Caki2 (cell line): ENCODE data around the gene SLC12A2. TPM values are rescaled to one million over a fixed set of nuclear protein-coding genes. Genes with fewer than 3 reads are reported as not detected.

Experiments
- DNase-seq: peaks from one replicate; pipeline ENCODE4 v3.0.0-alpha.2; 2015; ENCODE audit warnings: low read depth
- in situ Hi-C: cut with HindIII; loops from 2 replicates; pipeline ENCODE4 v1.10.0; 2016; ENCODE audit warnings: low sequenced_read_pairs, low pct_unique_long_range_greater_than_20kb, mixed read lengths
- total RNA-seq: library from RNA; depleted of rRNA; stranded (reverse); fragments of >200 nt; shearing (Covaris generic); gene quantifications from 2 replicates; pipeline ENCODE4 v1.2.3, GENCODE V29; 2014; ENCODE audit warnings: low replicate concordance; rRNA removed

Gene SLC12A2
- 4.5 and 5.1 TPM in 2 replicates for total RNA-seq

DNA sequence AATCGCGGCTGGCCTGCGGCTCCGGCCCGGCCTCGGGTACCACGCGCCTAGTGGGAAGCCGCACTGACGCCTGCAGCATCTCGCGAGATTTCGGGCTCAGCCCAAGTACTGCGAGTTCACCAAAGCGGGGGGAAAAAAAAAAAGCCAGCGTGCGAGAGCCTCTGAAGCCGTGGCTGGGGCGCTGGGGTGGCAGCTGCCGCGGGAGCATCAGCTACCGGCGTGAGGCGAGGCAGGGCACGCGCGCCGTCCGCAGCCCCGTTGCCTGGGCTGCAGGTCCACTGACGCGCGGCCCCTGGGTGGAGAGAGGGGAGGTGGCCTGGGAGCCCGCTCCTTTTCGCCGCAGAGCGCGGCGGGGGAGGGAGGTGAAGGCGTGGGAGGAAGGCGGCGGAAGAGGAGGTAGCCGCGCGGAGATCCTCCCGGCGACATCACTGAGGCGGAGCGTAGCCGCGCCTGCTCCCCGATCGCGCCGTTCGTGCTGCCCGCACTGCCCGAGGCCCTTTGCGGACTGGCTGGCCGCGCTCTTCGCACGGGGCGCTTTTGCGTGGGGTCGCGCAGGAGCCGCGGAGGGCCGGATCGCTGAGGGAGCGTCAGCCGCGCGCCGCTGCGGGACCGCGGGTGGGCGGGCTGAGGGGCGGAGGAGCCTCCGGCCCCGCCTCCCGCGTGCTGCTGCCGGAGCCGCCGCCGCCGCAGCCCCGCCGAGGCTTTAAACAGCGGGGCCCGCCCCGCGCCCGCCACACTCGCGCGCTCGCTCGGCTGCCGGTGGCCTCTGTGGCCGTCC lies at the start of gene SLC12A2:
Gene SLC12A2 (plus strand): TSS at position 734 of the 778 bp plus-strand sequence. CDS start 189 bp downstream, outside the sequence.
- in situ Hi-C loops: no loop called here

DNA sequence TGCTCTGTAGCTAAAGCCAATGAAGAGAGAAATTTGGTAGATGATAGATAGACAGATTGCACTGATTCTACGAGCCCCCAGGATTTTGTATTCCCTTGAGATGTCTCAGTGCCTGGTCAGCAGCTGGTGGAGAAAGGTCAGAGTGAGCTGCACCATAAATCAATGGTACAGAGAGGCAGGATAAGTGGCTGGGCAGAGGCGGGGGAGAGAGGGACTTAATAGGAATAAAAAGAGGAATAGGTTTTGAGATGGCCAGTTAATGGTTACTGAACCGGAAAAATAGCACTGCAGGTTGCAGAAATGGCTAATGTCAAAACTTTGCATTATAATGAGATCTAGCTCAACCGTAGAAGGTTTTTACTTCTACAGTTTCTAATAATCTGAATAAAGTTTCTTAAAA lies 47.9 kb upstream of the SLC12A2 start:
- in situ Hi-C loops: no loop called here
- DNase-seq: peak; percentile 49

More for the DNA sequence above, at the start of gene SLC12A2:
- DNase-seq: peak; percentile 95

DNA sequence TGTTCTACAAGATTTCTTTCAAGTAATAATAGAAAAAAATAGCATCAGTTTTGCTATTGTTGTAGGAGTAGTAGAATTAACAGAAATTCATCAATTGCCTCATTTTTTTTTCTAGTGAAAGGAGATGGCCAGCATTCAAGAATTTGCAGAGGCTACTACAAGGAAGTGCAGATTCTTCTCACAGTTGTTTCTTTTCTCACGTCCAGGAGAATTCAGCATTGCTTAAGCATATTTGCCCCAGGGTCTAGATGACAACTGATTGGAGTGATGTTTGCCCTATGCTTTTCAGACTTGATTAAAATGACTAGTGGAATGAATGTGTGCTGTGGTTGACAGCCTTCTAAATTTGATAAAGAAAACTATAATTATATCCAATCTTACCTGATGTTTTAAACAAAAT lies 46.6 kb upstream of the SLC12A2 start:
- in situ Hi-C loops: no loop called here
- peak; percentile 26 for DNase-seq

DNA sequence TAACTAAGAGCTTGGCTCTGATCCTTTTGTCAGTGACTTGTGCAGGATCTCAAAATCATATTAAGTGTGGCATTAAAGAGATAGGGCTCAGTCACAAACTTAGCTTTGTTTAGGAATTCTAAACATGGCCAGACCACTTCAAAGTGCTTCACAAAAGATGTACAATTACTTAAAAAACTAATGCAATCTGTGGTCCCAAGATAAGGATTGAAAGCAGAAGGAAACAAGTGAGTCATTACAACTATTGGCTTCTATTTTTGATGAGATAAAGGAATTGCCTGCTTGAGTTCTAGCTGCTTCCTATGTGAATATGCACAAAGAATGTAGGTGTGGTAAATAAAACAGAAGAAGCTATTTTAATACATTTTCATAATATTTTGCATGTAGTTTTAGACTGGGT lies 44.9 kb upstream of the SLC12A2 start:
- DNase-seq: no peak

DNA sequence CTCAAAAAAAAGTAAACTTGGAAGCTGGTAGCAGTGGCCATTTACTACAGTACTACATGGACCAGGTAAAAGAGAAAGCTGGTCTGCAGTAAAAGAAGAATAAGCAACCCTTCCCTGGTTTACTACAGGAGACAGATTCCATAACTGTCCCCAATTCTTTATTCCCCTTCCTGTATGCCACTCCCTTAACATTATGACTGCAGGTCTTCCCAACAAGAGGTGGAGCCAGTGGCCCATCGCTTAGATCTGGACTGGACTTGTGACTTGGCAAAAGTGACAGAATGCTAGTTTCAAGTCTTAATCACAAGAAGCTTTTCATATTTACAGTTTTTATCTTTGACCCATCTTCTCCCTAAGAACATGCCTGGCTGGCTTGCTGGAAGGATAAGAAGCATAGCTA lies 42.6 kb upstream of the SLC12A2 start:
- no peak for DNase-seq

More for the DNA sequence above, 44.9 kb upstream of the SLC12A2 start:
- in situ Hi-C loops: no loop called here

DNA sequence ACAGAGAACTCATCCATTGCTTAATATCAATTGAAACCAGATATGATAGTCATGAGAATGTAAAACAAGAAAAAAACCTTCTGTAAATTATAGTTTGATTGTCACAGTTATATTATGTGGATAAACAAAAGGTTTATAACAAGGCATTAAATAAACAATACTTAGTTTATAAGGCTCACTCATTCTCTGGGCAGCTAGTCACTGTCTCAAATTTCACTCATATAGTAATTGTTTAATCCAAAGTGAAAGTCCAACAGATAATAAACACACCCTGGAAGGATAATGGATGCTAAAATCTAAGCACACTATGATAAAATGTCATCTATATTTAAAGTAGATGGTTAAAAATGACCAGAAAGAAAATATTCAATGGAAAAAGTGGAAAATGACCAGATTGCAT lies 30.8 kb upstream of the SLC12A2 start:
- in situ Hi-C loops: no loop called here
- no peak for DNase-seq

More for the DNA sequence above, 42.6 kb upstream of the SLC12A2 start:
- in situ Hi-C loops: no loop called here

DNA sequence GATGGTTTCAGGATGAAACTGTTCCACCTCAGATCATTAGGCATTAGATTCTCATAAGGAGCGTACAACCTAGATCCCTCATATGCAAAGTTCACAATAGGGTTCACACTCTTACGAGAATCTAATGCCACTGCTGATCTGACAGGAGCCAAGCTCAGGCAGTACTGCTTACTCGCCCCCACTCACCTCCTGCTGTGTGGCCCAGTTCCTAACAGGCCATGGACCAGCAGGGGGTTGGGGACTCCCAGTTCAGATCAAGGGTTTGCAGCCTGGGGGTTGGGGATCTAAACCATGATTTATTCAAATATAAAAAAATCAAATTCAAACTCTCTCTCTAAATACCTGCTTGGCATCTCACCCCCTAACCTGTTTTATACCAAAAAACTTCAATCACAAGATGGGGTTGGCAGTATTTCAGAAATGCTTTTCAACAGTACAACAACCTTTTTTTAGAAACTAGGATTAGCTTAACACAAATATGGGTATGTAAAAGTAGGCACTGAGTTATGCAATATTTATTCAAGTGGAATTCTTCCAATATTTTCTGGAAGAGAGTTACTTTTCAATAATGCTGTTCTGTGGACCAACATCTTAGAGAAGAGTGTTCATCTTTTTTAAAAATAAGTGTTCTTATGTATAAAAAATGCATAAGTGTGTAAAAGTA lies 30.1 kb upstream of the SLC12A2 start:
- DNase-seq: no peak
- in situ Hi-C loops: no loop called here

DNA sequence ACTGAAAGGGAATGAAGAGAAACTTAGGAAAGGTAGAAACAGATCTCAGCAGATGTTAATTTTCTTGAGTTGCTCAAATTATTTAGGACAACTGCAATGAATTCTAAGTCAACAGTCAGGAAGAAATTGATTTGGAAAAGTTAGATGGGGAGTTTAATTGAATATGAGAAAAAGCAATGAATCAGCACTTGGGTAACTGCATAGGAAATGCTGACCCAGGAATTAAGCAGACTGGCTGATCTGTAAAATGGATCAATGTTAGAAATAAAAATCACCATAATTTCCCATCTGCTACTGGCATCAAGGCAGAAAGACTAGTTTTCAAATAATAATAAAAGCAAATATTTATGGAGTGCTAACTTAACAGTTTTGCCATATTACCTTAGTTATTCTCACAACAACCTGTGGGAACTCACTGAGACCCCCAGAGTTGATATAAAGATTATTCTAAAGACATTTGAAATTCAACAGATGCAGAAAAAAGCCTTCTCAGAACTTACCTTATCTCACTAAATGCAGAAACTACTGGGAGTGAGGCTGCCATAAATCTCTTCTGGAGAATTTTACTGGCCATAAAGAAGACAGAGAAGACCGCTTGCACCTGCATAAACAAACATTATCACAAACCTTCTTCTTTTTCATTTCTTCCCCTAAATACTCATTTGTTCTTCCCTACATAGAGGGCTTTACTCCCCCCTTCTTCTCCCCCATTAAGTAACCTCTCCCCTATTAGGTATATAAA lies 22.8 kb upstream of the SLC12A2 start:
- in situ Hi-C loops: no loop called here
- no peak for DNase-seq

DNA sequence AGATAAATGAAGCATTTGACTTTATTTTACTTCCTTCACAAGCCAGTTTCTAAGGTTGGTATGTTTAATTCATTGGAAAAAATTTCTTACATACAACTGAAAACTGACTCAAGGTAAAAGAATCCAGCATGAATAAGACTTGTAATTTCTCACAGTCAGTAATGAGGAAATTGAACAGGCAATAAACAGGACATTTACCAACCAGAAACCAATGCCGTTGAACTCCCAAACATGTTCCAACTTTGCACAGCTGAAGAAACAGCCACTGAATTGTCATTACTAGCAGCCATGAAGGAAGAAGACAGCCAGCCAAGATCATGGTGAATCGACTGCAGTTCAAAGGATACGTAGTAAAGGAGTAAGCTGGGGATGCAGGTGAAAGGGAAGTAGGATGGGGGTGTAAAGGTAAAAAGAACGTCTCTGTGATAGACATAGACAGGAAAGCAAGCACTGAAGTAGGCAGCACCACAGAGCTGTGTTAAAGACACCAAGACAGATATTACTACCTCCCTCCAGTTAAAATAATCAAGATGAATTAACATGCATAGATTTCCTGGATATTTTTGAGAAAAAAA lies 21.3 kb upstream of the SLC12A2 start:
- in situ Hi-C loops: no loop called here
- peak; percentile 27 for DNase-seq

DNA sequence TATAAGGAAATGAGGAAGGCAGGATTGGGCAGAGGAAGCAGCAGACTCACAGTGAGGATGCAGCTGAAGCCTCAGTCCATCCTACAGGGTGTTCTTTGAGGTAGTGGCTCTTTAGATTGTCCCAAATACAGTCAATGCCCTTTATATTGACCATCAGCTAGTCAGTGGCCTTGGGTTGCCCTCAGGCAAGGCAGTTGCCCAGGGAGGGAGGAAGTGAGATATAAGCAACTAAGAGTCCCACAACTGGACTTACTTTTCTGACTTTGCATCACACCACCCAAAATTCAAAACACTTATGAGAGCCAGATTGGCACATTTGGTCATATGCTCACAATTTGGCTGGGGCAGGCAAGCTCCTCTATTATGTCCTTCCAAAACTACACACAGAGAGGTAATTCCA lies 9.4 kb upstream of the SLC12A2 start:
- in situ Hi-C loops: no loop called here
- no peak for DNase-seq

DNA sequence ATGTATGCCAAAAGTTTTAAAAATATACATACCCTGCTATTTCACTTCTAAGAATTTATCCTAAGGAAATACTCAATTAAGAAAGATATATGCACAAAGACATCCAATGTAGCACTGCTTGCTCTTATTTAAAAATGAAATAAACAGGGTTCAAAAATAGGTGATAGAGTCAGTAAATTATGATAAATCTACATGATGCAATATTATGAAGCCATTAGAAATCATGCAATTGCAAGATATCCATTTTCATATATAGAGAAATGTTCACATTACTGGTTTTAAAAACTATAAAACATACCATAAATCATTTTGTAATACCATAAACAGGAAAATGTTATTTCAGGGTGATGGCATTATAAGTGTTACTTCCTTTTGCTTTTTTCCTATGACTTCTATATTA lies 8.6 kb upstream of the SLC12A2 start:
- in situ Hi-C loops: no loop called here
- DNase-seq: no peak

DNA sequence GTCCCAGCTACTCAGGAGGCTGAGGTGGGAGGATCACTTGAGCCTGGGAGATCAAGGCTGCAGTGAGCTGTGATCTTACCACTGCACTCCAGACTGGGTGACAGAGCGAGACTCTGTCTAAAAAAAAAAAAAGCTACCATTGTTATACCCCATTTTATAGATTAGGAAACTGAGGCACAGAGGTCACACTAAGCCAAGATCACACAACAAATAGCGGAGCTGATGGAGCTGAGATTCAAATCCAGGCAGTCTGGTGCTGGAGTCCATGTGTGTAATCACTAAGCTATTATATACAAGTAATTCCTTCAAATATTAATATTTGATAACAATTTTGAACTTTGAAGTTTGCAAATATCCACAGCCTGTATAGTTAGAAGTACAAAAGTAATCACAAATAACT lies 6.0 kb upstream of the SLC12A2 start:
- in situ Hi-C loops: no loop called here
- no peak for DNase-seq

DNA sequence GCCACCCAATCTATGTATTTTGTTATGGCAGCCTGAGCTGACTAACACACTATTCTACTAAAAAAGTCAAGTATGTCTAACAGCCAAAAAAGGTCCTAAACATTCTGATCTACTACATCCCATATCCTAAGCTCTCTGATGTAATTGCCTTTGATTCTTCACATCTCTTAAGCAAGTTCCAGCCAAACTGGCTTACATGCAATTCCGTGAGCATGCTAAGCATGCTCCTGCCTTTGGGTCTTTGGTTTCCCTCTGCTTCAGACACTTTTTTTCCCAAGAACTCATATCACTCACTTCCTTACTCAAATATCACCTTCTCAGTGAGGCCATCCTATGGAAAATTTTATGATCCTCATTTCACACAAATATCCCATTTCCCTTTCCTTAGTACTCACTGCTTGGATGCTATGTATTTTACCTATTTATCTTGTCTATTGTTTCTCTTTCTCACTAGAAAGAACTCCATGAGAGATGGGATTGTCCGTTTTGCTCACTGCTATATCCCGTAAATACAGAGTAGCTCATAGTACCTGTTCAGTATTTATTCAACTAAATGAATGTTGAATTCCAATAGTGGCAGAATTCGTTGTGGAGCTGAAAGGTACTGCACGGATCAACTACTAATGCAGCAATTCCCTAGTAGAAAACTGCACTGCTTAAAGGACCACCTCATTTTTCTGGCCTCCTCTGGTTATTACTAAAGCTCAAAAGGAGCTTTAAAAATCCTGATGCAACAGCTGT lies 2.3 kb upstream of the SLC12A2 start:
- in situ Hi-C loops: no loop called here
- peak; percentile 30 for DNase-seq

DNA sequence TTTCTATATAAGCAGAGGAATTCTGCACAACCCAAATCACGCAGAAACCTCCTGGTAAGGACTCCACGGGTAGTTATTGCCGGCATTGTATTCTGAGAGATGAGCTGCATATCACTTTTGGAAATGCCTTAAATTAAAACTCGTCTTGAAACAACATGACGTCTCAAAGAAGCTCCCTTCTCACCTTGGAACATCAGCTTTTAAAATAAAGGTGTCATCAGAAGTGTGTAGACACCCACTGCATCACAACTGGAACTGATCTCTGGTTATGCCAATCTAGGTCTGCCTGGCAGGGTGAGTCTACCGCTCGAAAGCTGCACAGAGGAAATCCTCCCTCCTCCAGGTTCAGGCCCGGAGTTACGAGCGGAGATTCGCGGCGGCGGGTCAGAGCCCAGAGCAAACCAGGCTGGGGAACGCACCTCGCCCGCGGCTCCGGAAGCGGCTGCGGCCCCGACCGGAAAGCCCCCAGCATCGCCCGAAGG lies 974 bp upstream of the SLC12A2 start:
- DNase-seq: no peak
- in situ Hi-C loops: no loop called here

DNA sequence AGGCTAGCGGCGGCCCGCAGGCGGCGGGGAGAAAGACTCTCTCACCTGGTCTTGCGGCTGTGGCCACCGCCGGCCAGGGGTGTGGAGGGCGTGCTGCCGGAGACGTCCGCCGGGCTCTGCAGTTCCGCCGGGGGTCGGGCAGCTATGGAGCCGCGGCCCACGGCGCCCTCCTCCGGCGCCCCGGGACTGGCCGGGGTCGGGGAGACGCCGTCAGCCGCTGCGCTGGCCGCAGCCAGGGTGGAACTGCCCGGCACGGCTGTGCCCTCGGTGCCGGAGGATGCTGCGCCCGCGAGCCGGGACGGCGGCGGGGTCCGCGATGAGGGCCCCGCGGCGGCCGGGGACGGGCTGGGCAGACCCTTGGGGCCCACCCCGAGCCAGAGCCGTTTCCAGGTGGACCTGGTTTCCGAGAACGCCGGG lies 253 bp downstream of the SLC12A2 start:
- in situ Hi-C loops: no loop called here

DNA sequence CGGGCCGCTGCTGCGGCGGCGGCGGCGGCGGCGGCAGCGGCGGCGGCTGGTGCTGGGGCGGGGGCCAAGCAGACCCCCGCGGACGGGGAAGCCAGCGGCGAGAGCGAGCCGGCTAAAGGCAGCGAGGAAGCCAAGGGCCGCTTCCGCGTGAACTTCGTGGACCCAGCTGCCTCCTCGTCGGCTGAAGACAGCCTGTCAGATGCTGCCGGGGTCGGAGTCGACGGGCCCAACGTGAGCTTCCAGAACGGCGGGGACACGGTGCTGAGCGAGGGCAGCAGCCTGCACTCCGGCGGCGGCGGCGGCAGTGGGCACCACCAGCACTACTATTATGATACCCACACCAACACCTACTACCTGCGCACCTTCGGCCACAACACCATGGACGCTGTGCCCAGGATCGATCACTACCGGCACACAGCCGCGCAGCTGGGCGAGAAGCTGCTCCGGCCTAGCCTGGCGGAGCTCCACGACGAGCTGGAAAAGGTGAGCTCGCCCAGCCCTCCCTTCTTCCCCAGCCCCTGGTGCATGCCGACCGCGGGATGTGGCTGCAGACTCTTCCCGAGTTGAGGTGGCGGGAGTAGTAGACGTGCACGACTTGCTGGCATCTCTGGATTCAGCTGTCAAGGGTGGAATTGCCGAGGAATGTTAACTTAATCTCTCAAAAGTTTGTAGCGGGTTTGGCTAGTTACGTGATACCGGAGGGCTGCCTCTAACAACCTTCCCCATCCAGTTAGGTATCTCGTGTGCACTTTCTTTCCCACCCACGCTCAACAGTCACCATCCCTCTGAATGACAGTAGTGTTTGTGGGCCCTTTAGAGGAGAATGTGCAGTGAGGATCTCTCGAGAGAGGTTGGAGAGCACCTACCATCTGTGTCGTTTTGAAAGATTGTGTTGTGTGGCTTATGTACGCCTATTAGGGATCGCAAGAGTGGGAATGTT lies 932 bp downstream of the SLC12A2 start:
- in situ Hi-C loops: no loop called here
- DNase-seq: peak; percentile 37

More for the DNA sequence above, 253 bp downstream of the SLC12A2 start:
- no peak for DNase-seq

DNA sequence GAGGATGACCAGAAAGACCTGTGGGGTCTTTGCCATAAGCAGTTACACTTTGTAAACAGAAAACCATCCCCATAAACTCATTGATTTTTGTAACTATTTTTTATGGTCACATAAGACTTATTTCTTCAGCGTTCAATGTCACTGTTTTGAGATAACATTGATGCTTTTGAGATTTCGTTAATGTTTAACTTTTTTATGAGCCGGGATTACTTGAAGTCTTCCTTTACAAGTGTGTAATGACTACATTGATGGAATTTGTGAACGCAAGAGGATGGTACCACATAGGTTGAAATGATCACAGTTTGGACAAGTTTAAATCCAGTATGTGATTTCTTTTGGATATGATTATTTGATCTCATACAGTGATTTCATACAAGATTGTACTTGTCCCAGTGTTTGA lies 1.8 kb downstream of the SLC12A2 start:
- in situ Hi-C loops: no loop called here
- DNase-seq: peak; percentile 35
